ENCODE results near the gene KRTAP9-2.

GRCh38 chr17:41178843-41179616 is 47.4 kb upstream of the KRTAP9-2 start:
- TF ChIP-seq CTCF (IDR thresholded peaks at IDR 0.05; ENCODE audit: poor library complexity): no peak
- no peak for TF ChIP-seq EZH2phosphoT487 (IDR thresholded peaks at IDR 0.05; ENCODE audit: low read depth, severe bottlenecking, unreplicated experiment)

Data from hepatocyte (in vitro differentiated cells).